ENCODE results near the gene IRF7. TPM values are rescaled to one million over a fixed set of nuclear protein-coding genes. Genes with fewer than 3 reads are reported as not detected.

Gene IRF7
- total and polyA plus RNA-seq, 2 experiments from 2014 or later, result 12.3 to 17.3 TPM

GRCh38 chr11:612961-613300, 2.8 kb downstream of the IRF7 start:
- Histone ChIP-seq H3K4me3 (no peak overlapping the region), H3K4me2 (no peak overlapping the region), H3K9me2 (ENCODE audit: insufficient read depth) (no peaks in the 10 kb centered on the region), H3F3A (replicated peaks; ENCODE audit: low read depth) (peaks cover 36% of the 10 kb centered on the region), H3K4me1 (ENCODE audit: insufficient read depth) (peaks cover 11% of the 10 kb centered on the region; the same call in 1 of the 2 replicates), H3K36me3 (ENCODE audit: insufficient read depth) (no peaks in the 10 kb centered on the region), H2AFZ (no peak overlapping the region), H4K20me1 (replicated peaks; ENCODE audit: insufficient read depth) (peaks cover 18% of the 10 kb centered on the region; the same call in 1 of the 2 replicates), H3K79me2 (replicated peaks; ENCODE audit: insufficient read depth) (no peaks in the 10 kb centered on the region), H3K27ac (ENCODE audit: low read depth) (no peak overlapping the region), H3K27me3 (ENCODE audit: insufficient read depth) (no peaks in the 10 kb centered on the region)
- TF ChIP-seq ZNF114 (CRISPR knock-in tag; IDR thresholded peaks at IDR 0.05), result no peak
- no peak for TF ChIP-seq JUNB (IDR thresholded peaks at IDR 0.05; ENCODE audit: unreplicated experiment)
- no peak for TF ChIP-seq STAT1 (IDR thresholded peaks at IDR 0.05; ENCODE audit: unreplicated experiment)
- TF ChIP-seq ZNF462 (CRISPR knock-in tag; IDR thresholded peaks at IDR 0.05), result no peak
- TF ChIP-seq EZH2phosphoT487 (IDR thresholded peaks at IDR 0.05; ENCODE audit: unreplicated experiment), result no peak
- TF ChIP-seq ZNF331 (CRISPR knock-in tag; IDR thresholded peaks at IDR 0.05; ENCODE audit: low read depth), result no peak
- no peak for TF ChIP-seq NANOG (IDR thresholded peaks at IDR 0.05; ENCODE audit: borderline replicate concordance)
- no peak for TF ChIP-seq REST (IDR thresholded peaks at IDR 0.05; ENCODE audit: unreplicated experiment)
- no peak for TF ChIP-seq EZH2 (IDR thresholded peaks at IDR 0.05; ENCODE audit: low read depth, unreplicated experiment)
- TF ChIP-seq CREB1 (CRISPR knock-in tag; IDR thresholded peaks at IDR 0.05; ENCODE audit: low read depth), result no peak
- TF ChIP-seq CTCF (conservative IDR thresholded peaks at IDR 0.05; ENCODE audit: low read depth in 2 of 2), result no peak
- Mint-ChIP-seq H3K27me3 (ENCODE audit: insufficient read depth, low read depth, poor library complexity) (peaks cover 12% of the 10 kb centered on the region), H3K9me3 (no peaks in the 10 kb centered on the region), H3K4me1 (peaks cover 5% of the 10 kb centered on the region), H3K36me3 (ENCODE audit: low read depth) (peaks cover 29% of the 10 kb centered on the region), H3K27ac (no peak overlapping the region), H3K4me3 (no peak overlapping the region)
- DNase-seq (ENCODE audit: low spot score) (no peak), ATAC-seq (no peak)
